SK-N-SH treated with all-trans-retinoic acid at 6 μM for 48 hours (cell line): ENCODE results near the gene OCSTAMP.

Experiments
- ATAC-seq: fragments of 200-7000 bp; cut with Tn5 transposase; 3 replicates; pipeline ENCODE4 v1.9.1; 2020; ENCODE audit warnings: mild to moderate bottlenecking, moderate library complexity
- ARNTL ChIP-seq: fragments of 450-650 bp; formaldehyde crosslinking; IDR thresholded peaks from 2 replicates; pipeline ENCODE4 v1.5.0; 2020; ENCODE audit warnings: low read depth, mild to moderate bottlenecking, moderate library complexity, borderline replicate concordance
- BACH2 ChIP-seq: fragments of 250-450 bp; sonication (Bioruptor Pico); IDR thresholded peaks from 2 replicates; pipeline ENCODE4 v1.9.0; 2021; ENCODE audit warnings: mild to moderate bottlenecking, borderline replicate concordance
- CREB5 ChIP-seq: fragments of 250-450 bp; sonication (Bioruptor Pico); IDR thresholded peaks from 2 replicates; pipeline ENCODE4 v1.5.1; 2020; ENCODE audit warnings: low read depth, mild to moderate bottlenecking, moderate library complexity
- CSDC2 ChIP-seq: fragments of 250-450 bp; sonication (Bioruptor Pico); IDR thresholded peaks from 2 replicates; pipeline ENCODE4 v1.5.0; 2020; ENCODE audit warnings: mild to moderate bottlenecking, moderate library complexity
- ESRRG ChIP-seq: fragments of 250-450 bp; sonication (Bioruptor Pico); IDR thresholded peaks from 2 replicates; pipeline ENCODE4 v1.6.1; 2021; ENCODE audit warnings: mild to moderate bottlenecking
- GLIS3 ChIP-seq: fragments of 250-450 bp; sonication (Bioruptor Pico); IDR thresholded peaks from 2 replicates; pipeline ENCODE4 v1.5.0; 2020; ENCODE audit warnings: mild to moderate bottlenecking, moderate library complexity
- ISL1 ChIP-seq: fragments of 250-450 bp; sonication (Bioruptor Pico); IDR thresholded peaks from 2 replicates; pipeline ENCODE4 v2.1.2; 2022; ENCODE audit warnings: mild to moderate bottlenecking, moderate library complexity
- OSR1 ChIP-seq: fragments of 250-450 bp; sonication (Bioruptor Pico); IDR thresholded peaks from 2 replicates; pipeline ENCODE4 v1.8.0; 2022; ENCODE audit warnings: moderate library complexity, mild to moderate bottlenecking, inconsistent platforms
- POU6F1 ChIP-seq: fragments of 250-450 bp; sonication (Bioruptor Pico); IDR thresholded peaks from 2 replicates; pipeline ENCODE4 v1.8.0; 2021; ENCODE audit warnings: low read depth, mild to moderate bottlenecking, moderate library complexity, borderline replicate concordance
- RARB ChIP-seq: fragments of 250-450 bp; sonication (Bioruptor Pico); IDR thresholded peaks from 2 replicates; pipeline ENCODE4 v1.8.0; 2021; ENCODE audit warnings: mild to moderate bottlenecking, moderate library complexity
- SNAI2 ChIP-seq: fragments of 250-450 bp; sonication (Bioruptor Pico); IDR thresholded peaks from 2 replicates; pipeline ENCODE4 v1.5.0; 2020; ENCODE audit warnings: mild to moderate bottlenecking, moderate library complexity
- TCF4 ChIP-seq: fragments of 250-450 bp; sonication (Bioruptor Pico); IDR thresholded peaks from 2 replicates; pipeline ENCODE4 v1.8.0; 2021; ENCODE audit warnings: mild to moderate bottlenecking, moderate library complexity, borderline replicate concordance
- TOX ChIP-seq: fragments of 250-450 bp; sonication (Bioruptor Pico); IDR thresholded peaks from 2 replicates; pipeline ENCODE4 v1.8.0; 2021; ENCODE audit warnings: mild to moderate bottlenecking, moderate library complexity, borderline replicate concordance
- TSHZ2 ChIP-seq: fragments of 250-450 bp; sonication (Bioruptor Pico); IDR thresholded peaks from 2 replicates; pipeline ENCODE4 v1.5.0; 2020; ENCODE audit warnings: mild to moderate bottlenecking, moderate library complexity
- ZFP3 ChIP-seq: fragments of 250-450 bp; sonication (Bioruptor Pico); IDR thresholded peaks from 2 replicates; pipeline ENCODE4 v1.5.0; 2020; ENCODE audit warnings: mild to moderate bottlenecking, moderate library complexity
- ZFP30 ChIP-seq: fragments of 450-650 bp; formaldehyde crosslinking; IDR thresholded peaks from 2 replicates; pipeline ENCODE4 v1.5.0; 2022; ENCODE audit warnings: mild to moderate bottlenecking, moderate library complexity
- ZNF565 ChIP-seq: fragments of 450-650 bp; formaldehyde crosslinking; conservative IDR thresholded peaks from 2 replicates; pipeline ENCODE4 v1.5.0; 2020; ENCODE audit warnings: low read depth, mild to moderate bottlenecking, moderate library complexity
- ZNF70 ChIP-seq: fragments of 450-650 bp; formaldehyde crosslinking; IDR thresholded peaks from 2 replicates; pipeline ENCODE4 v1.5.0; 2020; ENCODE audit warnings: mild to moderate bottlenecking, moderate library complexity
- ZNF8 ChIP-seq: fragments of 450-650 bp; formaldehyde crosslinking; IDR thresholded peaks from 2 replicates; pipeline ENCODE4 v1.5.0; 2020; ENCODE audit warnings: mild to moderate bottlenecking, moderate library complexity
- TF ChIP-seq, protein P1 (sequence below): fragments of 250-450 bp; sonication (Bioruptor Pico); IDR thresholded peaks from 2 replicates; pipeline ENCODE4 v1.5.1; 2021; ENCODE audit warnings: mild to moderate bottlenecking, moderate library complexity
- TF ChIP-seq, protein P2 (sequence below): fragments of 250-450 bp; sonication (Bioruptor Pico); IDR thresholded peaks from 2 replicates; pipeline ENCODE4 v1.8.0; 2020; ENCODE audit warnings: mild to moderate bottlenecking, moderate library complexity, borderline replicate concordance

Gene OCSTAMP

GRCh38 chr20:46545827-46546138 is 4.7 kb downstream of the OCSTAMP start:
- TF ChIP-seq BACH2 (CRISPR knock-in tag) (no peak), ZFP3 (CRISPR knock-in tag) (no peak), ARNTL (CRISPR knock-in tag) (no peak), ZNF8 (no peak), SNAI2 (CRISPR knock-in tag) (no peak), RARB (CRISPR knock-in tag) (no peak), TOX (CRISPR knock-in tag) (no peak), GLIS3 (CRISPR knock-in tag) (no peak), ZNF70 (CRISPR knock-in tag) (no peak), POU6F1 (CRISPR knock-in tag) (no peak), CREB5 (CRISPR knock-in tag) (no peak), ZNF565 (no peak), ESRRG (no peak), CSDC2 (CRISPR knock-in tag) (no peak), TCF4 (CRISPR knock-in tag) (no peak), ISL1 (no peak), TSHZ2 (CRISPR knock-in tag) (no peak)
- TF ChIP-seq, protein P1, sequence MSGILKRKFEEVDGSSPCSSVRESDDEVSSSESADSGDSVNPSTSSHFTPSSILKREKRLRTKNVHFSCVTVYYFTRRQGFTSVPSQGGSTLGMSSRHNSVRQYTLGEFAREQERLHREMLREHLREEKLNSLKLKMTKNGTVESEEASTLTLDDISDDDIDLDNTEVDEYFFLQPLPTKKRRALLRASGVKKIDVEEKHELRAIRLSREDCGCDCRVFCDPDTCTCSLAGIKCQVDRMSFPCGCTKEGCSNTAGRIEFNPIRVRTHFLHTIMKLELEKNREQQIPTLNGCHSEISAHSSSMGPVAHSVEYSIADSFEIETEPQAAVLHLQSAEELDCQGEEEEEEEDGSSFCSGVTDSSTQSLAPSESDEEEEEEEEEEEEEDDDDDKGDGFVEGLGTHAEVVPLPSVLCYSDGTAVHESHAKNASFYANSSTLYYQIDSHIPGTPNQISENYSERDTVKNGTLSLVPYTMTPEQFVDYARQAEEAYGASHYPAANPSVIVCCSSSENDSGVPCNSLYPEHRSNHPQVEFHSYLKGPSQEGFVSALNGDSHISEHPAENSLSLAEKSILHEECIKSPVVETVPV (CRISPR knock-in tag) = no peak
- TF ChIP-seq, all 23 proteins: peak for 0
- ATAC-seq = no peak

DNA sequence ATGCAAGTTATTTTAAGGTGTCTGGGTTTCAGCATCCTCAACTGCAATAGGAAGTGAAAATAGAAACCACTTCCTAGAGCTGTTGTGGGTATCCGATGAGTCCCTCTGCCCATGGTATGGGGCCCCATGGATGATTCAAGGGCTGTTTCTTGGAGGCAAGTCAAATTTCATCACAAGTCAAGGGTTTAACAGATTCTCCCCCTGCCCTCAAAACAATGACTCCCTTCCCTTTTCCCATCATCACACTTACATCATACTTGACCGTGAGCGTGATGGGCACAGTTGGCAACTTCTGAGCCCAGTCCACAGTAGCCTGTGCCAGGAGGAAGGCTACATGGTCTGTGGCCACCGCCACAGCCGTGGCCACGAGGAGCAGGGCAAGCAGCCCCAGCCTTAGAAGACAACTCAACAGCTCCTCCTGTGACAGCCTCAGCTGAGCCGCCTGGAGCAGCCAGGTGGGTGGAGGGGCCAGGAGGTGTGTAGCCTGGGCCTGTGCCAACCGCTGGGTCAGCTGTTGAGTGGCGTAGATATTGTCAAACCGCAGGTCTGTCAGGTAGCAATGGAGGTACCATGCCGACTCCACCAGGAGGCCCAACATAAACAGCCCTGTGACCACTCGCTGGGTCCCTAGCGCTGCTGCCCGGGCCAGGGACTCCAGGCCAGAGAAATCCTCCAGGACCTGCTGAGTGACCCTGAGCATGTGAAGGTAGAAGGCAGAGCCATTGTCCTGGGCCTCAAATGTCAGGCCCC is 5.2 kb downstream of the OCSTAMP start:
- no peak for ATAC-seq
- no peak for TF ChIP-seq TCF4 (CRISPR knock-in tag)
- no peak for TF ChIP-seq RARB (CRISPR knock-in tag)
- no peak for TF ChIP-seq CREB5 (CRISPR knock-in tag)

GRCh38 chr20:46544576-46544975 is 5.9 kb downstream of the OCSTAMP start:
- no peak for ATAC-seq
- TF ChIP-seq POU6F1 (CRISPR knock-in tag) = no peak
- TF ChIP-seq ARNTL (CRISPR knock-in tag) = no peak
- no peak for TF ChIP-seq ZFP30 (CRISPR knock-in tag)
- TF ChIP-seq ZNF8 = no peak
- no peak for TF ChIP-seq OSR1 (CRISPR knock-in tag)
- TF ChIP-seq, protein P2, sequence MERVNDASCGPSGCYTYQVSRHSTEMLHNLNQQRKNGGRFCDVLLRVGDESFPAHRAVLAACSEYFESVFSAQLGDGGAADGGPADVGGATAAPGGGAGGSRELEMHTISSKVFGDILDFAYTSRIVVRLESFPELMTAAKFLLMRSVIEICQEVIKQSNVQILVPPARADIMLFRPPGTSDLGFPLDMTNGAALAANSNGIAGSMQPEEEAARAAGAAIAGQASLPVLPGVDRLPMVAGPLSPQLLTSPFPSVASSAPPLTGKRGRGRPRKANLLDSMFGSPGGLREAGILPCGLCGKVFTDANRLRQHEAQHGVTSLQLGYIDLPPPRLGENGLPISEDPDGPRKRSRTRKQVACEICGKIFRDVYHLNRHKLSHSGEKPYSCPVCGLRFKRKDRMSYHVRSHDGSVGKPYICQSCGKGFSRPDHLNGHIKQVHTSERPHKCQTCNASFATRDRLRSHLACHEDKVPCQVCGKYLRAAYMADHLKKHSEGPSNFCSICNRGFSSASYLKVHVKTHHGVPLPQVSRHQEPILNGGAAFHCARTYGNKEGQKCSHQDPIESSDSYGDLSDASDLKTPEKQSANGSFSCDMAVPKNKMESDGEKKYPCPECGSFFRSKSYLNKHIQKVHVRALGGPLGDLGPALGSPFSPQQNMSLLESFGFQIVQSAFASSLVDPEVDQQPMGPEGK (CRISPR knock-in tag) = no peak
- no peak for TF ChIP-seq ISL1
- TF ChIP-seq TSHZ2 (CRISPR knock-in tag) = no peak
- no peak for TF ChIP-seq SNAI2 (CRISPR knock-in tag)
